H1 (cell line): ENCODE measurements around the gene TNXB. TPM values are rescaled to one million over a fixed set of nuclear protein-coding genes. Genes with fewer than 3 reads are reported as not detected.

Experiments
- EGR1 ChIP-seq: IDR thresholded peaks from 2 replicates; pipeline ENCODE4 v1.6.1; 2011; ENCODE audit warnings: low read depth, low read length, borderline replicate concordance
- polyA plus RNA-seq, 7 experiments: library from polyadenylated mRNA; depleted of rRNA in 3 of 7; stranded (reverse) in 5 of 7; unstranded in 2 of 7; fragments of >200 nt in 5 of 7; fragments of 200-250 nt in 2 of 7; gene quantifications; 1 replicate in 5 of 7; 2 replicates in 1 of 7; 4 replicates in 1 of 7; pipeline versions ENCODE4 v1.2.1 to v1.2.3, GENCODE V29; 2011 to 2013; ENCODE audit warnings: missing spikeins in 2 of 7, mixed read lengths in 2 of 7
- total RNA-seq: library from RNA; stranded (reverse); fragmentation: NEBNext Ultra II Directional; extraction: Animal tissue kit (Norgen Biotek cat#: 25700); gene quantifications from 2 replicates; pipeline ENCODE4 v1.2.1, GENCODE V29; 2021

Gene TNXB
- total and polyA plus RNA-seq, 2 of the 8 experiments (the other 6 are each of a cell fraction or from before 2014, with no cell fraction given) = 3.1 to 4.8 TPM

DNA sequence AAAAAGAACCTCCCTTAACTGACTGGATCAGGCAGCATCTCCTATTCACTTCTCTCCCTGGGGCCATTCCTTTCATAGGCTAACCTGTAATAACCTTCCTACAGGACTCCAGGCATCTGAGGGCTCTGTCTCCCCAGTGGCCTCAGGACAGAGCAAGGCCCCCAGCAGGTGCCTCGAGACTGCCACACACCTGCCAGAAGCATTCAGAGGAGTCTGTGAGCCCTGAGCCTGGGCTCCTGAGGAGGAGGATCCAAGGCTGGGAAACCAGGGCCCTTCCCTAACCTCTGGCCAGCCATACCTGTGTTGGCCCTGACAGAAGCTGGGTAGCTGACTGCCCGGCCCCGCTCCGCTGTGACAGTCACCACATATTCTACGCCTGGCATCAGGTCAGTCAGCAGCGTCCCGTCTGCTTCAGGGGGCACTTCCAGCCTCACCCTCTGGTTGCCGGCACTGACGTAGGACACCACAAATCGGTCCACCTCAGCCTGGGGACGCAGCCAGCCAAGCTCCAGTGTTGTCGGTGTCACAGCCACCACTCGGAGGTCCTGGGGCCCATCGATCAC lies 20.6 kb downstream of the TNXB start (continued):
- no peak for TF ChIP-seq EGR1
